GM19240 (cell line): Measurements from ENCODE around the gene TRERF1.
"Not testable (repeated sequence)": the region's sequence is repeated elsewhere in the genome, so short reads cannot be mapped to it uniquely, and the experiment has no call there.

Source experiments
- DNase-seq: peaks from one replicate; pipeline ENCODE4 v3.0.0; 2011; ENCODE audit warnings: low spot score; ENCODE audit not compliant: insufficient read length

The TRERF1 gene

DNA sequence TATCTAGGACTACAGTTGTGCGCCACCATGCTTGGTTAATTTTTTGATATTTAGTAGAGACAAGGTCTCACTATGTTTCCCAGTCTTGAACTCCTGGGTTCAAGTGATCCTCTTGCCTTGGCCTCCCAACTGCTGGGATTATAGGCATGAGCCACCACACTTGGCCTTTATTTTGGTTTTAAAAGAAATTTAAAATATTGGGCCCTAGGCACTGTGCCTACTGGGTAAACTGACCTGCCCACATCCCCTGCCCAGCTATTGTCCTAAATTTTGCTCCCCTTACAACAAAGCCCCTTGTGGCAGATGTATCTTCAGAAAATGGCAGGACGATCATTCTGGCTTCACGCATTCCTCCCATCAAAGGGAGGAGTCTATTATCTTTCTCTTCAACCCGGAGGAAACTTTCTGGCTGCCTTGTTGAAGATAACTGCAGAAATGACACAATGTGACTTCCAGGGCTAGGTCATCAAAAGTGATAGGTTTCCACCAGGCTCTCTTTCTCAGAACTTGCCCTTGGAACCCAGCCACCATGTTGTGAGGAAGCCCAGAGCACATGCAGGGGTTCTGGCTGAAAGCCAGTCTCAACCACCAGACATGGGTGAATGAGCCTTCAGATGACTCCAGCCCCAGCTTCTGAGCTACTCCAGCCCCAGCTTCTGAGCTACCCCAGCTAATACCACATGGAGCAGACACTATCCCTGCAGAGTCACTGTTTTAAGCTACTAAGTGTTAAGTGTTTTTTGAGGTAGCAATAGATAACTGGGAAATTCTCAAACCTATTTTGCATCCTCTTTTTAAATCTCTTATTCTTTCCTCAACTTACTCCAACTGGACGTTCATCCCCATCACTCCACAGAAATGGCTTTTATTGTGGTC lies 252.4 kb downstream of the TRERF1 start:
- no peak for DNase-seq

- DNase-seq: no peak
Measured at GRCh38 chr6:42197555-42198362, 254.0 kb downstream of the TRERF1 start.

DNA sequence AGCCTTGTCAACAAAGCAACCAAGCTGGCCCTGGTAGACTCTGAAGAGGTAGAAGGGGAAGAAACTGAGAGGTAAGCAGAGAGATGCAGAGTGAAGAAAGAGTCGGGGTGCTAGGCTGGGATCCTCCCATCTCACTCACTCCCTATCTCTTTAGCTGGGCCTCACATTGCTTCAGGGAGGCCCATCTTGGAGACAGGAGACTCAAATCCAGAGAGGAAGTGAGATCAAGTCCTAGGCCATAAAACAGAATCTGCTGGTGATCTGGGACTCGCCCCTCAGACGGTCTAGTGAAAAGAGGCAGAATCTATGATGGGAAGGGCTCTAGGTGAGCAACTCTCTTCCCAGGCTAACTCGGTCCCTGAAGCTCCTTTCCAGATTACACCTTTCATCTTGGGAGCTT lies 256.3 kb downstream of the TRERF1 start:
- DNase-seq: no peak

- DNase-seq: no peak
Measured at GRCh38 chr6:42194056-42194455, 257.7 kb downstream of the TRERF1 start.

- no peak for DNase-seq
Measured at GRCh38 chr6:42193491-42193894, 258.2 kb downstream of the TRERF1 start.

- DNase-seq: not testable (repeated sequence)
Measured at GRCh38 chr6:42192385-42192784, 259.3 kb downstream of the TRERF1 start.

DNA sequence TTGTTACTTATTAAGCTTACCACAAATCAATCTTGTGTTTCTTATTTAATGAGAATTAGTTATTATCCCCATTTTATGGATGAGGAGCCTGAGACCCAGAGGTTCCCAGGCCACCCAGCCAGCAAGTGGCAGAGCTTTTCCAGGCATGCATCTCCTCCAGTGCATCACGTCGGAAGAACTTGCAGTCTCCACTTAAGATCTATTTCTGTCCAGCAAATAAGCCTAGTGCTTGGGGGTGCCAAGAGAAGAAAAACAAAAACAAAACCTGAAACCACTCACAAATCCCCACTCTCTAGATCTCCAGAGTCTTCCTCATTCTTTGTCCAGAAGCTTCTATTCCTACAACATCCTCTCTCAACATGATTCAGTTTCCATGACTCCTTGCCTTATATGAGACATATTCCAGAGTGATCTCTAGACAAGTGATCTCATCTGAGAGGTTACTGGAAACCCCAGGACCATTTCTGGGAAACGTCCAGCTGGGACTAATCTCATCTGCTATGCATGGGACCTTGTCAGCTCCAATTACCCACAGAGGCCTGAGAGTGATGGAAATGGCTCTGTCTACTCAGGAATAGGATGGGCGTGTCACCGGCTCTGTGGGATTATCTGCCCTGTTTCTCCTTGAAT lies 261.1 kb downstream of the TRERF1 start:
- DNase-seq: no peak

DNA sequence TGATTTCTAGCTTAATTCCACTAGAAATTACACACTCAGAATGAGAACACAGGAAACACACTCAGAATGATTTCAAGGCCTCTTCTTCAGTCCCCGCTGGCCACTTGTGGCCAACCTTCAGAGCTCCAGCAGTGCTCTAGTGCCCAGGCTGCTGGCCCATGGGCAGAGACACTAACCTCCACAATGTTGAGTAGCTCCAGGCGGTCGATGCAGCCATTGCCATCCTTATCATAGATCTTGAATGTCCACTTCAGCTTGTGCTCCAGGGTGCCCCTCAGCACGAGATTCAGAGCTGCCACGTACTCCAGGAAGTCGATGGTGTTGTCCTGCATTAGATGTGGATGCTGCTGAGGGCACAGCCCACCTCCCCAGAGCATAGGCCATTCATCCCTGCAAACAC lies 263.3 kb downstream of the TRERF1 start:
- no peak for DNase-seq

- DNase-seq: no peak
Measured at GRCh38 chr6:42185597-42185996, 266.1 kb downstream of the TRERF1 start.

- no peak for DNase-seq
Measured at GRCh38 chr6:42184475-42184874, 267.3 kb downstream of the TRERF1 start.

DNA sequence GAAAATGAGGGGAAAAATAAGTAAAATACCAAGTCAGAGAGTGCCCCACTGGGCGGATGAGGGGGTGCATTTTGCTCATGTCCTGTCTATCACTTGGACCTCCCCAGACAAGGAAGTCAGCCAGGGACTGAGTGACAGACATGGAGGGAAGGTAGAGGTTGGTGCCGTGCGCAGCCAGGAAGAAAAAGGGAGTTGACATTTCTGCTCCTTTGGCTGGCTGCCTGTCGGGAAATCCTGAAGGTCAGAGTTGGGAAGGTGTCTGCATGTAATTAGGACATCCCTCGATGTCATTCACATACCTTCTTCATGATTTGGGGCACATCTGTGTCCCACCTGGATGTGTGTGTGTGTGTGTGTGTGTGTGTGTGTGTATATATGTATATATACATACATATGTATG lies 269.6 kb downstream of the TRERF1 start:
- DNase-seq: no peak

GRCh38 chr6:42179945-42180313 lies 271.8 kb downstream of the TRERF1 start:
- DNase-seq: no peak

DNA sequence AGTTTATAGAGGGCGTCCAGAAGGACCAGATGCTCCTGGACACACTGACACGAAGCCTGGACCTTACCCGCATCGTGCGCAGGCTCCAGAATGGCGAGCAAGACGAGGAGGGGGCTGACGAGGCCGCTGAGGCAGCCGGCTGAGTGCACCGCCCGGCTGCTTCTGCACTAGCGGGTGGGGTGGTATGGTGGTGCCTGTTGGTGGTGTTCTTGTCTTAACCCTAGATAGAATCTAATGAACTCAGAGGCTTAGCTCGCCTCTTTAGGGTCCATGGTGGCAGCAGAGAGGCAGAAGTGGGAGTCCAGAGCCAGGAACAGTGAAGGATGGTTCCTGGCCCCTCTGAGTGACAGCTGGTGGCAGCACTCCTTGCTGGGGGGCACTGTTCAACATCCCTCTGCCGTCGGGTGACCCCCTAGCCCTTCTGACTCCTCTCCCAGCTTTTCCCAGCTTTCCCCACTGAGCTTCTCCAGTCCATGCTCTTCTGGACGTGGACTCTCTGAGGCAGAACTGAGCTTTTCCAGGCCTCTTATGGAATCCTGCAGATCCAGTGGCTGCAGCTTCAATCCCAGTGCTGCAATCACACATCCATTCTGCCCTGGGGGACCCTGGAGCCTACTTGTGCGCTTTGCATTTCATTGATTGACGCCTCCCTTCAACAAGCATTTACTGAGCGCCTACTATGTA lies 272.3 kb downstream of the TRERF1 start:
- no peak for DNase-seq

- no peak for DNase-seq
Measured at GRCh38 chr6:42177514-42178364, 274.0 kb downstream of the TRERF1 start.

DNA sequence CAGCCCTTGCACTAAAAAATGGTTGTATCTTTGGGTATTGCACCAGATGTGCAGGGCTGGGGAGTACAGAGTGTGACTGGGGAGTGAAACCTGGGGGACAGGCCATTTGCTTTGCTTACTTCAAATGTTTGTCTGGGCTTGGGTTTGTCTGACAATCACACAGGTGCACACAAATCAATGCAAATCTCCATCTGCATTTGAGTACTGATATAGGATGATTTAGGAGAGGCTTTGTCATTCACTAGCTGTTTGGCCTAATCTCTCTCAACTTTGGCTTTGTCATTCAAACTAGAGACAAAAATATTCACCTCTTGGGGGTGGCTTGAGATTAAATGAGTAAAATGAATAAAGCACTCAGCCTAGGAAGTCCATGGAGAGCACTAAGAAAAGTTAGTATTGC lies 274.7 kb downstream of the TRERF1 start:
- no peak for DNase-seq

GRCh38 chr6:42175860-42176259 lies 275.9 kb downstream of the TRERF1 start:
- no peak for DNase-seq
